Lung (tissue), 12 donors: ENCODE results near the gene GAS6. TPM values are rescaled to one million over a fixed set of nuclear protein-coding genes. Genes with fewer than 3 reads are reported as not detected.

Source experiments
- ATAC-seq: fragments of 200-7000 bp; cut with Tn5 transposase; one replicate; pipeline ENCODE4 v1.9.1; 2020; ENCODE audit warnings: moderate number of reproducible peaks; ENCODE audit not compliant: insufficient read depth, low FRiP score
- DNase-seq, 3 donors: peaks; one replicate each; pipeline ENCODE4 v3.0.0-alpha.2; 2013 to 2017
- H3K27ac ChIP-seq, 2 donors: one replicate each; pipeline ENCODE4 v1.5.1; 2013; ENCODE audit warnings: mild to moderate bottlenecking in 2 of 2, moderate library complexity in 2 of 2, control low read depth in 1 of 2, inconsistent platforms in 1 of 2, low read depth in 1 of 2, low read length in 1 of 2
- H3K27me3 ChIP-seq, 3 donors: one replicate each; pipeline ENCODE4 v1.5.1; 2013; ENCODE audit warnings: low read length in 2 of 3; ENCODE audit not compliant: control insufficient read depth in 3 of 3, insufficient read depth in 3 of 3
- H3K36me3 ChIP-seq, 4 donors: one replicate each; pipeline ENCODE4 v1.5.1; 2013; ENCODE audit warnings: low read length in 4 of 4, mild to moderate bottlenecking in 1 of 4, moderate library complexity in 1 of 4; ENCODE audit not compliant: control insufficient read depth in 4 of 4, insufficient read depth in 4 of 4
- H3K4me1 ChIP-seq, 5 donors: one replicate each; pipeline ENCODE4 v1.5.1; 2013; ENCODE audit warnings: low read length in 5 of 5, mild to moderate bottlenecking in 2 of 5, moderate library complexity in 1 of 5; ENCODE audit not compliant: control insufficient read depth in 5 of 5, insufficient read depth in 5 of 5
- H3K4me3 ChIP-seq: one replicate; pipeline ENCODE4 v1.5.1; 2013; ENCODE audit warnings: mild to moderate bottlenecking, control low read depth, moderate library complexity
- H3K9ac ChIP-seq, 2 donors: one replicate each; pipeline ENCODE4 v1.5.1; 2013; ENCODE audit warnings: low read length in 2 of 2, control low read depth in 1 of 2; ENCODE audit not compliant: insufficient read depth in 1 of 2
- H3K9me3 ChIP-seq, 4 donors: one replicate each; pipeline ENCODE4 v1.5.1; 2013; ENCODE audit warnings: low read length in 3 of 4, mild to moderate bottlenecking in 1 of 4, moderate library complexity in 1 of 4; ENCODE audit not compliant: control insufficient read depth in 4 of 4, insufficient read depth in 3 of 4
- WGBS, 2 donors: extraction: QIAGEN DNeasy Blood & Tissue Kit; methylation state at CpG; one replicate each; pipeline ENCODE4 v1.1.7; 2013; 5-methylcytosine and 5-hydroxymethylcytosine counted together
- polyA plus RNA-seq, 2 donors: library from polyadenylated mRNA; stranded (reverse); fragments of 200-250 nt; gene quantifications; one replicate each; pipeline ENCODE4 v1.2.1, GENCODE V29; 2013
- total RNA-seq, 2 donors: library from RNA; depleted of rRNA in 1 of 2; stranded (reverse); fragments of >200 nt in 1 of 2; gene quantifications; one replicate each; pipeline ENCODE4 v1.2.1, GENCODE V29; 2014 to 2021
- TF ChIP-seq, protein P1 (sequence below): IDR thresholded peaks from 2 replicates; pipeline ENCODE4 v1.5.1; 2012; ENCODE audit warnings: mild to moderate bottlenecking; ENCODE audit errors: control extremely low read depth, extremely low read depth
- donor health status: control.
- donor health status: control.
- donor health status: Bipolar disorder and iron deficiency.
- donor health status: healthy.
- donor health status: DM: yes; HTN: yes; CAD: no.

GAS6 gene
- total and polyA plus RNA-seq, 4 donors = 61.8 to 107 (median 76.1) TPM

- ATAC-seq = no peak
- no peak for DNase-seq
- Histone ChIP-seq H3K9ac (no peak overlapping the region), H3K27me3 (peaks cover 0 to 8% (median 5%) of the 10 kb centered on the region in 3 donors), H3K9me3 (no peaks in the 10 kb centered on the region), H3K4me1 (peaks cover 0 to under 1% (median 0%) of the 10 kb centered on the region in 5 donors), H3K36me3 (no peaks in the 10 kb centered on the region), H3K4me3 (no peak overlapping the region), H3K27ac (no peak overlapping the region)
- 45 to 58% methylated on average over 17 of the region's 17 CpGs for WGBS, 2 donors
- TF ChIP-seq, protein P1, sequence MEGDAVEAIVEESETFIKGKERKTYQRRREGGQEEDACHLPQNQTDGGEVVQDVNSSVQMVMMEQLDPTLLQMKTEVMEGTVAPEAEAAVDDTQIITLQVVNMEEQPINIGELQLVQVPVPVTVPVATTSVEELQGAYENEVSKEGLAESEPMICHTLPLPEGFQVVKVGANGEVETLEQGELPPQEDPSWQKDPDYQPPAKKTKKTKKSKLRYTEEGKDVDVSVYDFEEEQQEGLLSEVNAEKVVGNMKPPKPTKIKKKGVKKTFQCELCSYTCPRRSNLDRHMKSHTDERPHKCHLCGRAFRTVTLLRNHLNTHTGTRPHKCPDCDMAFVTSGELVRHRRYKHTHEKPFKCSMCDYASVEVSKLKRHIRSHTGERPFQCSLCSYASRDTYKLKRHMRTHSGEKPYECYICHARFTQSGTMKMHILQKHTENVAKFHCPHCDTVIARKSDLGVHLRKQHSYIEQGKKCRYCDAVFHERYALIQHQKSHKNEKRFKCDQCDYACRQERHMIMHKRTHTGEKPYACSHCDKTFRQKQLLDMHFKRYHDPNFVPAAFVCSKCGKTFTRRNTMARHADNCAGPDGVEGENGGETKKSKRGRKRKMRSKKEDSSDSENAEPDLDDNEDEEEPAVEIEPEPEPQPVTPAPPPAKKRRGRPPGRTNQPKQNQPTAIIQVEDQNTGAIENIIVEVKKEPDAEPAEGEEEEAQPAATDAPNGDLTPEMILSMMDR = no peak
Measured at GRCh38 chr13:113907635-113908617, 44.0 kb upstream of the GAS6 start.

GRCh38 chr13:113906571-113906970, 42.7 kb upstream of the GAS6 start:
- Histone ChIP-seq H3K27me3 (peaks cover 0 to 8% (median 5%) of the 10 kb centered on the region in 3 donors), H3K36me3 (no peaks in the 10 kb centered on the region), H3K4me1 (peaks cover 0 to 2% (median 0%) of the 10 kb centered on the region in 5 donors), H3K4me3 (no peak overlapping the region), H3K27ac (no peak overlapping the region), H3K9me3 (no peaks in the 10 kb centered on the region), H3K9ac (no peak overlapping the region)
- WGBS, 2 donors = 75 to 88% methylated on average over 4 of the region's 4 CpGs
- TF ChIP-seq, protein P1 = no peak
- ATAC-seq = no peak
- no peak for DNase-seq

GRCh38 chr13:113905942-113906341, 42.1 kb upstream of the GAS6 start:
- Histone ChIP-seq H3K27ac (no peak overlapping the region), H3K4me1 (peaks cover 0 to 2% (median 0%) of the 10 kb centered on the region in 5 donors), H3K9ac (no peak overlapping the region), H3K36me3 (no peaks in the 10 kb centered on the region), H3K4me3 (no peak overlapping the region), H3K27me3 (peaks cover 0 to 8% (median 5%) of the 10 kb centered on the region in 3 donors), H3K9me3 (no peaks in the 10 kb centered on the region)
- 86 to 94% methylated on average over 8 of the region's 8 CpGs for WGBS, 2 donors
- ATAC-seq (no peak), DNase-seq (no peak)
- TF ChIP-seq, protein P1 = no peak
